Measurements from ENCODE around the gene UVRAG. TPM values are rescaled to one million over a fixed set of nuclear protein-coding genes. Genes with fewer than 3 reads are reported as not detected.

UVRAG gene
- total RNA-seq, 1 donor from 2014 or later: 17.8 TPM

- H3K4me1 Mint-ChIP-seq (ENCODE audit: low read depth, unreplicated experiment): peaks cover 1% of the 10 kb centered on the region
- peaks cover 7% of the 10 kb centered on the region for H3K9me3 Mint-ChIP-seq (ENCODE audit: unreplicated experiment)
- TF ChIP-seq CTCF (IDR thresholded peaks at IDR 0.05; ENCODE audit: partially characterized antibody, unreplicated experiment): no peak
- peaks cover 4% of the 10 kb centered on the region for H3K27me3 Mint-ChIP-seq (ENCODE audit: unreplicated experiment)
- H3K27ac Mint-ChIP-seq (ENCODE audit: unreplicated experiment): no peak overlapping the region
- no peaks in the 10 kb centered on the region for H3K36me3 Mint-ChIP-seq (ENCODE audit: unreplicated experiment)
- H3K4me3 Mint-ChIP-seq (ENCODE audit: unreplicated experiment): no peak overlapping the region
- DNase-seq: no peak
These were observed 19.5 kb upstream of the UVRAG start for GRCh38 chr11:75795276-75796090.

DNA sequence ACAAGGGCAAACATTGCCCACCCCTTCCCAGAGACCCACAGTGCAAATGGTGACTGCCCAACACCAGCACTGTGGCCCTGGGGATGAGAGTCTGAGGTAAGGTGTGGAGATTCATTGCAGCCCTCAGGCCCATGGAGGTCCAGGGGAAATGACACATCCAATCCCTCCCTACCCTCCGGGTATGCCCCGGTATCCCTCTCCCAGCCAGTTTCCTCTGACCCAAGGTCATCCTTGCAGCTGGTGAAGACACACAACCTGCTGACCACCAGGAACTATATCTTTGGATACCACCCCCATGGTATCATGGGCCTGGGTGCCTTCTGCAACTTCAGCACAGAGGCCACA is 18.9 kb upstream of the UVRAG start:
- no peak for DNase-seq
- Mint-ChIP-seq H3K27ac (ENCODE audit: unreplicated experiment) (no peak overlapping the region), H3K4me1 (ENCODE audit: low read depth, unreplicated experiment) (peaks cover 1% of the 10 kb centered on the region), H3K36me3 (ENCODE audit: unreplicated experiment) (no peaks in the 10 kb centered on the region), H3K9me3 (ENCODE audit: unreplicated experiment) (peaks cover 7% of the 10 kb centered on the region), H3K27me3 (ENCODE audit: unreplicated experiment) (peaks cover 4% of the 10 kb centered on the region), H3K4me3 (ENCODE audit: unreplicated experiment) (no peak overlapping the region)
- TF ChIP-seq CTCF (IDR thresholded peaks at IDR 0.05; ENCODE audit: partially characterized antibody, unreplicated experiment): no peak

DNA sequence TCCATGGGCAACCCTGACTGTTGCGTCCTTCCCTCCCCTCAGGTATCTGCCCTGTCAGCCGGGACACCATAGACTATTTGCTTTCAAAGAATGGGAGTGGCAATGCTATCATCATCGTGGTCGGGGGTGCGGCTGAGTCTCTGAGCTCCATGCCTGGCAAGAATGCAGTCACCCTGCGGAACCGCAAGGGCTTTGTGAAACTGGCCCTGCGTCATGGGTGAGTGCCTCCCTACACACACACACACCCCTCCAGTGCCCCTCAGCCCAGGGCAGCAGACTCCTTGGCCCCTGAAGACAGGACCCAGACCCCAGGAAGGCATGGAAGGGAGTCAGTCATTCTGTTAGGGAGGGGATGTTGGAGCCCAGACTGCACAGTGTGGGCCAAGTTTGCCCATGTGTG is 17.9 kb upstream of the UVRAG start:
- Mint-ChIP-seq H3K27me3 (ENCODE audit: unreplicated experiment) (peaks cover 4% of the 10 kb centered on the region), H3K36me3 (ENCODE audit: unreplicated experiment) (no peaks in the 10 kb centered on the region), H3K9me3 (ENCODE audit: unreplicated experiment) (peaks cover 7% of the 10 kb centered on the region), H3K4me3 (ENCODE audit: unreplicated experiment) (no peak overlapping the region), H3K27ac (ENCODE audit: unreplicated experiment) (no peak overlapping the region), H3K4me1 (ENCODE audit: low read depth, unreplicated experiment) (peaks cover 1% of the 10 kb centered on the region)
- DNase-seq: no peak
- no peak for TF ChIP-seq CTCF (IDR thresholded peaks at IDR 0.05; ENCODE audit: partially characterized antibody, unreplicated experiment)

- H3K9me3 Mint-ChIP-seq (ENCODE audit: unreplicated experiment): peaks cover 7% of the 10 kb centered on the region
- no peak overlapping the region for H3K27ac Mint-ChIP-seq (ENCODE audit: unreplicated experiment)
- H3K36me3 Mint-ChIP-seq (ENCODE audit: unreplicated experiment): no peaks in the 10 kb centered on the region
- H3K4me1 Mint-ChIP-seq (ENCODE audit: low read depth, unreplicated experiment): peaks cover 1% of the 10 kb centered on the region
- H3K4me3 Mint-ChIP-seq (ENCODE audit: unreplicated experiment): no peak overlapping the region
- peaks cover 4% of the 10 kb centered on the region for H3K27me3 Mint-ChIP-seq (ENCODE audit: unreplicated experiment)
- DNase-seq: no peak
- TF ChIP-seq CTCF (IDR thresholded peaks at IDR 0.05; ENCODE audit: partially characterized antibody, unreplicated experiment): no peak
These were observed 17.2 kb upstream of the UVRAG start for GRCh38 chr11:75797792-75798191.

GRCh38 chr11:75800136-75800675 is 14.8 kb upstream of the UVRAG start:
- DNase-seq: no peak
- Mint-ChIP-seq H3K27me3 (ENCODE audit: unreplicated experiment) (peaks cover 4% of the 10 kb centered on the region), H3K4me1 (ENCODE audit: low read depth, unreplicated experiment) (peaks cover 6% of the 10 kb centered on the region), H3K27ac (ENCODE audit: unreplicated experiment) (no peak overlapping the region), H3K9me3 (ENCODE audit: unreplicated experiment) (peaks cover 7% of the 10 kb centered on the region), H3K4me3 (ENCODE audit: unreplicated experiment) (no peak overlapping the region), H3K36me3 (ENCODE audit: unreplicated experiment) (no peaks in the 10 kb centered on the region)
- no peak for TF ChIP-seq CTCF (IDR thresholded peaks at IDR 0.05; ENCODE audit: partially characterized antibody, unreplicated experiment)

All from glutamatergic neuron (in vitro differentiated cells).